Thoracic aorta (tissue), 2 donors: ENCODE data around the gene RFX7. TPM values are rescaled to one million over a fixed set of nuclear protein-coding genes. Genes with fewer than 3 reads are reported as not detected.

ENCODE experiments used
- ATAC-seq: fragments of 150-250 bp; one replicate; pipeline ENCODE4 v1.8.0; 2017; ENCODE audit warnings: low read depth; ENCODE audit not compliant: insufficient number of reproducible peaks, low FRiP score
- DNase-seq: peaks from one replicate; pipeline ENCODE4 v3.0.0-alpha.2; 2020; ENCODE audit warnings: low spot score
- H3K27ac ChIP-seq, 2 donors: fragments of 200-600 bp; sonication (generic); 1 replicate in 1 of 2; 2 replicates in 1 of 2; pipeline ENCODE4 v1.5.1; 2016; ENCODE audit warnings: mild to moderate bottlenecking in 2 of 2, moderate library complexity in 2 of 2
- H3K27me3 ChIP-seq: fragments of 200-600 bp; sonication (generic); replicated peaks from 2 replicates; pipeline ENCODE4 v1.6.0; 2016; ENCODE audit warnings: mild to moderate bottlenecking; ENCODE audit not compliant: insufficient read depth
- H3K36me3 ChIP-seq: fragments of 200-600 bp; sonication (generic); one replicate; pipeline ENCODE4 v1.5.1; 2016
- H3K4me1 ChIP-seq, 2 donors: fragments of 200-600 bp; sonication (generic); 1 replicate in 1 of 2; 2 replicates in 1 of 2; pipeline versions ENCODE4 v1.5.1 to v1.6.0; 2016; ENCODE audit warnings: low read depth in 2 of 2, mild to moderate bottlenecking in 1 of 2; ENCODE audit not compliant: control insufficient read depth in 1 of 2
- H3K4me3 ChIP-seq: fragments of 200-600 bp; sonication (generic); 2 replicates; pipeline ENCODE4 v1.5.1; 2016; ENCODE audit warnings: mild to moderate bottlenecking
- H3K9me3 ChIP-seq: fragments of 200-600 bp; sonication (generic); 2 replicates; pipeline ENCODE4 v1.5.1; 2016
- CTCF ChIP-seq: fragments of 200-600 bp; sonication (generic); IDR thresholded peaks from one replicate; pipeline ENCODE4 v1.5.1; 2019; ENCODE audit warnings: antibody characterized with exemption
- total RNA-seq, 2 donors: library from RNA; depleted of rRNA; stranded (reverse); fragments of >200 nt; gene quantifications; one replicate each; pipeline versions ENCODE4 v1.1.0 to v1.2.3, GENCODE V29; 2016

Gene RFX7
- total RNA-seq, 2 donors from 2014 or later, result 7.0 to 8.0 TPM

DNA sequence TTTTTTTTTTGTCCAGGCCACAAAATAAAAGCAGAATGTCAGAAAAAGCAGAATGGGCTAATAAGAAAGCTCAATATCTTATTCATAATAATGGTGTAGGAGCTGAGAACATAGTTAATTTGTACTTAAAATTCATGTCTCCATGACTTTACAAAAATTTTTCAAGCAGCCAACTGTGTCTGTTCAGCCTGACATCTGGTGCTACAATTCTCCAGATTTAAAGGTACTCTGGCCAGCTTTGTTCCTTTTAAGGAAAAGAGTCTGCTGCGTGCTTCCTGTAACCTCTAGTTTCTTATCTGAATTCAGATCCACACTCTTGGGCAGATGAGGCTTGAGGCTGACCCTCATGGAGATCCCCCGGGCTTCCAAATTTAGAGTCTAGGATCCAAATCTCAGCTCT is 8.7 kb upstream of the RFX7 start:
- no peak overlapping the region for H3K4me3 ChIP-seq
- H3K4me1 ChIP-seq, result no peaks in the 10 kb centered on the region
- ATAC-seq (no peak), DNase-seq (no peak)
- no peaks in the 10 kb centered on the region for H3K27me3 ChIP-seq
- no peaks in the 10 kb centered on the region for H3K9me3 ChIP-seq
- no peak for TF ChIP-seq CTCF
- no peak overlapping the region for H3K27ac ChIP-seq
- no peaks in the 10 kb centered on the region for H3K36me3 ChIP-seq

DNA sequence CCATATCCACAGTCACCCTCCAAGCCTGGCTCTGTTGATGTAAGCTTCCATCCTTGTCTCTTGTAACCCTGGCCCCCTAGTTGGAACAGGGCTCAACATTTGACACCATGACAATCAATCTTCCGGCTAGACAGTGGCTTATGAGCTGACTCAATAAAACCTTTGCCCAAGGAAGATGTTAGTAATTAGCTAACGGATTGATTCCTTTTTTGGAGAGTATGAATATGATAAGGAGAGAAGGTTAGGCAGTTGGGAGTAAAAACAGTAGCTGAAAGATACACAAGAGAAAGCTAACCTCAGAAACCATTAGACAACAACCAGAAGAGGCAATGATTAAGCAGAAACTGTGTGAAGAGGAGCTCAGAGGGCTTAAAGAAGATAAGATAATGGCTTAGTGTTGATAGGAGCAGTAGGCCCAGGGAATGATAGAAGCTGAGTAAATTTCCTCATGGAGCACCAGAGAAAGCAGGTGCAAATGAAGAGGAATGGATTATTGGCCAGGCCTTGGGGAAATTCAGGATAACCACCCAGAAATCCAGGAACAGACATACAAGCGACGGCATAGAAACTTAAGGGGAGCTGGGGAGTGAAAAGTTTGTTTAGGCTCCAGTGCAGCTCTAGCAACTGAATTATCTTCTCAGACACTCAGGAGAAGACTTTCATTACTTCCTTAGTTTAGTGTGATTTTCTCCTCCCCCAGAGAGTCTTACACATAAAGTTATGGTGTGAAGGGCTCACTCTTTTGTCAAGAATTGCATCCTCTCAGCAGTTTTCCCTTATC is 7.8 kb upstream of the RFX7 start:
- Histone ChIP-seq H3K4me1 (no peaks in the 10 kb centered on the region), H3K27ac (no peak overlapping the region), H3K27me3 (no peaks in the 10 kb centered on the region), H3K36me3 (no peaks in the 10 kb centered on the region), H3K9me3 (no peaks in the 10 kb centered on the region), H3K4me3 (no peak overlapping the region)
- no peak for TF ChIP-seq CTCF
- DNase-seq (no peak), ATAC-seq (no peak)

GRCh38 chr15:56250626-56251025 is 6.9 kb upstream of the RFX7 start:
- no peak for DNase-seq
- TF ChIP-seq CTCF, result no peak
- Histone ChIP-seq H3K4me1 (peaks cover under 1 to 2% of the 10 kb centered on the region in 2 donors), H3K27me3 (no peaks in the 10 kb centered on the region), H3K9me3 (no peaks in the 10 kb centered on the region), H3K4me3 (no peak overlapping the region), H3K36me3 (no peaks in the 10 kb centered on the region), H3K27ac (no peak overlapping the region)
- ATAC-seq, result no peak

- TF ChIP-seq CTCF, result no peak
- DNase-seq (no peak), ATAC-seq (no peak)
- Histone ChIP-seq H3K27ac (no peak overlapping the region), H3K9me3 (no peaks in the 10 kb centered on the region), H3K4me1 (peaks cover 11 to 12% of the 10 kb centered on the region in 2 donors), H3K4me3 (no peak overlapping the region), H3K27me3 (no peaks in the 10 kb centered on the region), H3K36me3 (no peaks in the 10 kb centered on the region)
Measured at GRCh38 chr15:56249092-56249491, 5.4 kb upstream of the RFX7 start.

DNA sequence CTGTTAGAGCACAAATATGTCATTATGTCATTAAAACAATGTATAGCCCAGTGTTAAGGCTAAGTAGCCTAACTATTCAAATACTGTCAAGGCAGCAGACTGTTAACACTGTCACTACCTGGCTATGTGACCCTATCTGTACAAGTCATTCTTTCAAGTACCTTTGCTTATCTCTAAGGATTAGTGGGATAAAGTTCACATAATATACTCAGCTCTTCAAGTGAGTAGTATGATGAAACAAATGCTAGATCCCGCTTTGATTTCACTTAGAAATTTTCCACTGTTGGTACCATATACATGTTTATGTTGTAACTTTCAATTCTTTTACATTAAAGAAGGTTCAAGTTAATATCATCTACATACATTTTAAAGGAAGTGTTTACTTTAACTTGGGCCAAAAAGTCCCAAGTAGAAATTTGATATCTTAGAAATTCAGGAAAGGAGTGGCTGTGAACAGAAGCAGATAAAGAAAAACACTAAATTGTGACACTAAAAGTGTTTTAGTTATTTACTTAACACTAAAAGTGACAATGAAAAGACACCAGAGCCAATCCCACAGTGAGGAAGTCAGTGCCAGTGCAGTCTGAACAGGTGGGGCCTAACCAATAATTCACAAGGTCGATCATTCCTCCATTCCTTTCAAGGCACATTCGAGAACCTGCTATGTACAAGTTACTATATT is 4.8 kb upstream of the RFX7 start:
- Histone ChIP-seq H3K9me3 (no peaks in the 10 kb centered on the region), H3K4me1 (peaks cover 11 to 12% of the 10 kb centered on the region in 2 donors), H3K4me3 (no peak overlapping the region), H3K27ac (no peak overlapping the region), H3K36me3 (no peaks in the 10 kb centered on the region), H3K27me3 (no peaks in the 10 kb centered on the region)
- ATAC-seq, result no peak
- no peak for TF ChIP-seq CTCF
- DNase-seq, result no peak
